ENCODE results near the gene NDST1. TPM values are rescaled to one million over a fixed set of nuclear protein-coding genes. Genes with fewer than 3 reads are reported as not detected.

Gene NDST1
- polyA plus RNA-seq, 1 donor (not counting 4 experiments of a cell fraction or from before 2014, with no cell fraction given) = 24.9 TPM

DNA sequence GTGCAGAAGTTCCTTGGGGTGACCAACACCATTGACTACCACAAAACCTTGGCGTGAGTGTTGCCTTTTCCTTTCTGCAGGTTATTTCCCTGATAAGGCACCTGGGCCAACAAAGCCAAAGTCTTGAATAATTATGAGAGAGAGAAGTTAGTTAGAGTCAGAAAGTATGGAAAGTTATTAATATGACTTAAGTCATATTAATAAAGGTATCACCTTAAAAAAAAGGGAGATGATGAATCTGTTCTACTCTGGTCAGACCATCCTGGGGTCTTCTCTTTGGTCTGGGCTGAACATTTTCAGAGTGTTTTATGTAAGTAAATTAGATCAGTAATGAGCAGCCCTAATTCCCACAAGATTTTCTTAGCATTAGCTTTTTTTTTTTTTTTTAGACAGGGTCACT, 41.8 kb downstream of the NDST1 start:
- H3K9me3 ChIP-seq (ENCODE audit: control insufficient read depth, low read depth, low read length) = no peaks in the 10 kb centered on the region
- no peaks in the 10 kb centered on the region for H3K79me2 ChIP-seq (ENCODE audit: control insufficient read depth, insufficient read depth, low read length)
- H3K9ac ChIP-seq (ENCODE audit: control insufficient read depth, extremely low read depth, insufficient read depth, low read length) = no peak overlapping the region
- no peak overlapping the region for H2AFZ ChIP-seq (ENCODE audit: control insufficient read depth, low read length)
- no peak for DNase-seq (ENCODE audit: low read depth, low spot score)
- H3K36me3 ChIP-seq (ENCODE audit: control insufficient read depth in 2 of 2, extremely low read depth in 1 of 2, insufficient read depth in 2 of 2, low read length in 2 of 2) = peaks cover 51 to 67% of the 10 kb centered on the region in 2 experiments
- no peak for TF ChIP-seq EZH2 (IDR thresholded peaks at IDR 0.05; ENCODE audit: low read length)
- TF ChIP-seq, protein P1, sequence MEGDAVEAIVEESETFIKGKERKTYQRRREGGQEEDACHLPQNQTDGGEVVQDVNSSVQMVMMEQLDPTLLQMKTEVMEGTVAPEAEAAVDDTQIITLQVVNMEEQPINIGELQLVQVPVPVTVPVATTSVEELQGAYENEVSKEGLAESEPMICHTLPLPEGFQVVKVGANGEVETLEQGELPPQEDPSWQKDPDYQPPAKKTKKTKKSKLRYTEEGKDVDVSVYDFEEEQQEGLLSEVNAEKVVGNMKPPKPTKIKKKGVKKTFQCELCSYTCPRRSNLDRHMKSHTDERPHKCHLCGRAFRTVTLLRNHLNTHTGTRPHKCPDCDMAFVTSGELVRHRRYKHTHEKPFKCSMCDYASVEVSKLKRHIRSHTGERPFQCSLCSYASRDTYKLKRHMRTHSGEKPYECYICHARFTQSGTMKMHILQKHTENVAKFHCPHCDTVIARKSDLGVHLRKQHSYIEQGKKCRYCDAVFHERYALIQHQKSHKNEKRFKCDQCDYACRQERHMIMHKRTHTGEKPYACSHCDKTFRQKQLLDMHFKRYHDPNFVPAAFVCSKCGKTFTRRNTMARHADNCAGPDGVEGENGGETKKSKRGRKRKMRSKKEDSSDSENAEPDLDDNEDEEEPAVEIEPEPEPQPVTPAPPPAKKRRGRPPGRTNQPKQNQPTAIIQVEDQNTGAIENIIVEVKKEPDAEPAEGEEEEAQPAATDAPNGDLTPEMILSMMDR (optimal IDR thresholded peaks at IDR 0.05 in 1 of 3, IDR thresholded peaks at IDR 0.05 in 1 of 3, conservative IDR thresholded peaks at IDR 0.05 in 1 of 3; ENCODE audit: extremely low read depth in 1 of 3, insufficient read depth in 2 of 3, low read length in 3 of 3) = no peak
- no peak overlapping the region for H3K27ac ChIP-seq (ENCODE audit: control insufficient read depth, insufficient read depth, low read length)
- H3K4me3 ChIP-seq (ENCODE audit: control insufficient read depth in 2 of 3, extremely low read depth in 1 of 3, insufficient read depth in 2 of 3, low read depth in 1 of 3, low read length in 3 of 3) = no peak overlapping the region
- FAIRE-seq = no peak
- no peaks in the 10 kb centered on the region for H3K9me1 ChIP-seq (ENCODE audit: control insufficient read depth, extremely low read depth, insufficient read depth, low read length)
- no peaks in the 10 kb centered on the region for H3K27me3 ChIP-seq (ENCODE audit: control insufficient read depth, extremely low read depth, insufficient read depth, low read length)
- no peak overlapping the region for H3K4me2 ChIP-seq (ENCODE audit: control insufficient read depth, extremely low read depth, insufficient read depth, low read depth, low read length)
- H3K4me1 ChIP-seq (ENCODE audit: control insufficient read depth, extremely low read depth, insufficient read depth, low read length) = no peaks in the 10 kb centered on the region
- dilution Hi-C loops (cut with MboI; ENCODE audit: extremely low pct_ligation_motif_present, low sequenced_read_pairs) = no loop called here
- H4K20me1 ChIP-seq (ENCODE audit: control insufficient read depth, extremely low read depth, insufficient read depth, low read length) = no peaks in the 10 kb centered on the region

DNA sequence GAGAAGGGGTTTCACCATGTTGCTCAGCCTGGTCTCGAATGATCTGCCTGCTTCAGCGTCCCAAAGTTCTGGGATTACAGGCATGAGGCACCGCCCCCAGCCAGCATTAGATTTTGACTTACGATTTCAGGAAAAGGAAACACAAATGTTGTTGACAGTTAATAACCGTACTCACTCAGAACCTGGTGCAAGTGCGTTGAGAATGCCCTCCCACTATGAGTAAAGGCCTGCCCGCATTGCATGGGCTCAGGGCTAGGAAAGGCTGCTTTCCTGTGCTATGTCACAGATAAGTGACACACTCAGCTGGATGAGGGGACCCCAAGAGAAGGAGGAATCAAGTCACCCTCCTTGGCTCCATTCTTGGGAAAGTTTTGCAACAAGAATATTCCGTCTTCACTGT, 42.4 kb downstream of the NDST1 start:
- H3K9ac ChIP-seq (ENCODE audit: control insufficient read depth, extremely low read depth, insufficient read depth, low read length) = no peak overlapping the region
- no peaks in the 10 kb centered on the region for H4K20me1 ChIP-seq (ENCODE audit: control insufficient read depth, extremely low read depth, insufficient read depth, low read length)
- TF ChIP-seq, protein P1 (optimal IDR thresholded peaks at IDR 0.05 in 1 of 3, IDR thresholded peaks at IDR 0.05 in 1 of 3, conservative IDR thresholded peaks at IDR 0.05 in 1 of 3; ENCODE audit: extremely low read depth in 1 of 3, insufficient read depth in 2 of 3, low read length in 3 of 3) = no peak
- no peak for TF ChIP-seq EZH2 (IDR thresholded peaks at IDR 0.05; ENCODE audit: low read length)
- no peaks in the 10 kb centered on the region for H3K9me1 ChIP-seq (ENCODE audit: control insufficient read depth, extremely low read depth, insufficient read depth, low read length)
- dilution Hi-C loops (cut with MboI; ENCODE audit: extremely low pct_ligation_motif_present, low sequenced_read_pairs) = no loop called here
- H3K27me3 ChIP-seq (ENCODE audit: control insufficient read depth, extremely low read depth, insufficient read depth, low read length) = no peaks in the 10 kb centered on the region
- DNase-seq (ENCODE audit: low read depth, low spot score) (no peak), FAIRE-seq (no peak)
- no peaks in the 10 kb centered on the region for H3K79me2 ChIP-seq (ENCODE audit: control insufficient read depth, insufficient read depth, low read length)
- H3K36me3 ChIP-seq (ENCODE audit: control insufficient read depth in 2 of 2, extremely low read depth in 1 of 2, insufficient read depth in 2 of 2, low read length in 2 of 2) = peaks cover 53 to 70% of the 10 kb centered on the region in 2 experiments
- no peak overlapping the region for H3K4me2 ChIP-seq (ENCODE audit: control insufficient read depth, extremely low read depth, insufficient read depth, low read depth, low read length)
- no peak overlapping the region for H3K4me3 ChIP-seq (ENCODE audit: control insufficient read depth in 2 of 3, extremely low read depth in 1 of 3, insufficient read depth in 2 of 3, low read depth in 1 of 3, low read length in 3 of 3)
- H2AFZ ChIP-seq (ENCODE audit: control insufficient read depth, low read length) = no peak overlapping the region
- no peaks in the 10 kb centered on the region for H3K9me3 ChIP-seq (ENCODE audit: control insufficient read depth, low read depth, low read length)
- H3K27ac ChIP-seq (ENCODE audit: control insufficient read depth, insufficient read depth, low read length) = no peak overlapping the region
- H3K4me1 ChIP-seq (ENCODE audit: control insufficient read depth, extremely low read depth, insufficient read depth, low read length) = no peaks in the 10 kb centered on the region
